Prostate gland (tissue), 2 donors: ENCODE data around the gene EIF3B.

Experiments used
- CTCF ChIP-seq, 4 experiments: fragments of 200-600 bp in 2 of 4; fragments of 450-650 bp in 2 of 4; sonication (generic) in 2 of 4; IDR thresholded peaks; 1 replicate in 3 of 4; 2 replicates in 1 of 4; pipeline ENCODE4 v1.5.1; 2016 to 2019; ENCODE audit warnings: antibody characterized with exemption in 4 of 4, mild to moderate bottlenecking in 2 of 4, moderate library complexity in 2 of 4
- POLR2A ChIP-seq: fragments of 450-650 bp; IDR thresholded peaks from one replicate; pipeline ENCODE4 v1.6.1; 2016; ENCODE audit warnings: antibody characterized with exemption, mild to moderate bottlenecking
- POLR2AphosphoS5 ChIP-seq: sonication (generic); formaldehyde crosslinking; IDR thresholded peaks from one replicate; pipeline ENCODE4 v1.6.1; 2017; ENCODE audit warnings: antibody characterized with exemption

GRCh38 chr7:2336626-2337299, 17.9 kb upstream of the EIF3B start:
- no peak for TF ChIP-seq CTCF (IDR thresholded peaks at IDR 0.05)
- no peak for TF ChIP-seq POLR2AphosphoS5
- TF ChIP-seq POLR2A = no peak
